HG03066 (cell line): Measurements from ENCODE around the gene ARMH3.

ENCODE experiments used
- ATAC-seq: cut with Tn5 transposase; IDR thresholded peaks from one replicate; pipeline ENCODE4 v1.9.1; 2021; ENCODE audit warnings: low read depth; ENCODE audit not compliant: unreplicated experiment

ARMH3 gene

GRCh38 chr10:101941871-101942270, 114.1 kb downstream of the ARMH3 start:
- no peak for ATAC-seq

DNA sequence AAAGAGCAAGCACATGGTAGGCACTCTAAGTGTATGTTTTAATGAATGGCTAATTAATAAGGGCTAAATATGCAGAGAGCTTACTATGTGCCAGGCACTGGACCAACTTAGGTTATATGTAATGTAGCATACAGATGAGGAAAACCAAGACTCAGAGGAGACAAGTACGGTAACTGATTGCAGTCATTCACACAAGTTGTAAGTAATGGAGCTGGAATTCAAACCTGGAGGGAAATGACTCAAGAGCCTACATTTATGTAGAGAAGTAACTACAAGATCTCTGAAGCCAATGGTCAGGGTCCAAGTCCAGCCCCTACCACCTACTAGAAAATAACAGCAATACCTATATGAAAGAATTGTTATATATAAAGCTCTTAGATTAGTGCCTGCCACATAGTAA, 115.1 kb downstream of the ARMH3 start:
- ATAC-seq, result no peak

- ATAC-seq, result no peak
Observed at GRCh38 chr10:101939729-101940128, 116.2 kb downstream of the ARMH3 start.

DNA sequence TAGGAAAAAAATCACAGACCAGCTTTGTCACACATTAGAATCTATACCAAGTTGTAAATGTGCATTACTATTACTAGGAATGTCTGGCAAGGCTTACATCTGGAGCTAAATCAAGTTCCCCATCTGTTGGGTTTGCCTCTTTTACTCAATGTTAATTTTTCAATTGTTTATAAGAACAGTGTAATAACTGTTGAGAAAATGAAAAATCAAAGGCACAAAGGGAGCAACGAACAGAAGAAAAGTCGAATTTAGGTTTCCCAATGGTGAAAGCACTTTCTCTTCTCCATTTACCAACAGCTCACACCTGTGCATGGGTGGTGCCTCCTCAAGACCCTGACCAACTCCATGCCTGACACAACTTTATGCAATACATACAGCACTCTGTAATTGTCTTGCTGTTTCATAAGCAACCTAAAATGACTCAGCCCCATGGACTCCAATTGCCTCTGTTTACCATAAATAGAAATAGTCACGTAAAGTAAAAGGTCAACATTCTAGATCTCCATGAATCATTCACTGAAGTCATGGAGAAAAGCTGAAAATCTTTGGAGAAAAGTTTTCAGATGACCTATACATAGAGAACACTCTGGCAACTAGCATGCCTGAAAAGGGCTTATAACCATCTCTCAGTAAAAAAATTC, 116.8 kb downstream of the ARMH3 start:
- ATAC-seq, result no peak

DNA sequence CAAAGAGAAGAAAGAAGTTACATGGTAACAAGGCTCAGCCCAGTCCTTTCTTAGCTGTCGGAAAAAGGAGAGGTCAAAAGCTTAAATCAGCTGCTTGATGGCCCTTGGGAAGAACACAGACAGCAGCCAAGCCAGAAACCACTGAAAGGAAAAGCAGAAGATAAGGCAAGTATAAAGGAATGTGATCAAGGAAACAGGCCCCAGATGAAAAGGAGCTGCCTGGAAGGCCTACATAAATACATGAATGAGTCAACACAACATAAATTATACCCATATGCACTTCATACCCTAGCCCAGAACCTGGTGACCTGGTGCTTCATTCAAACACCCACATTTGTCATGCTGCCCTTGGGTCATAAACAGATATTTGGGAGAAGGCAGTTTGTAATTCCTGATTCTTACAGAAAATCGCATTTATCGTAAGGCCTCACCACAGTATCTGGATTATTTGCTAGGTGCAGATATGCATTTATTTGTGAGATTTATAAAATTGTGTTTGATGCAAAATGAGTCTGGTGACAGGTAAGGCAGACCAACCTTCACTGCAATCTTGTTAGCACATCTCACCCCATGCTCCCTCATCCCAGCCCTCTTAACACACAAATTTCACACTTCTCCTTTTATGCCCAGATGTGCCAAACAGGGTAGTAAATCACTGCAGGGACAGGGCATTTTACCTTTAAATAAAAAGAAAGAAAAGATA, 117.5 kb downstream of the ARMH3 start:
- no peak for ATAC-seq

DNA sequence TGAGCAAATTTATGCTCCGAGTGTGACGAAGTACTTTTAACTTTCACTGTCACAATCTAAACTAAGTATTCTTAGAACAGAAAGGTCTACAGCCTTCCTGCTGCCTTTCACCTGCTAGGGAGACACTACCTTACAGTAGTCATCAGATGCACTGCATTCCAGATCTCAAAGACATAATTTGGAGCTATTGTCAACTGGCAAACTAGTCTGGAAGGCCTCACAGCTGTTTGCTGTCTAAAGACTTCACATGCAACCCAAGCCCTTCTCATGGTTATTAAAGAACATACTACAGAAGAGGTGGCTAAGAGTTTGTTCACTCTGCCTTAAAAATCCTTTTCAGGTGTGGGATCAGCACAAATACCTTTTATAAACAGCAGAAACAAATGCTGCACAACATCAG, 120.5 kb downstream of the ARMH3 start:
- no peak for ATAC-seq

DNA sequence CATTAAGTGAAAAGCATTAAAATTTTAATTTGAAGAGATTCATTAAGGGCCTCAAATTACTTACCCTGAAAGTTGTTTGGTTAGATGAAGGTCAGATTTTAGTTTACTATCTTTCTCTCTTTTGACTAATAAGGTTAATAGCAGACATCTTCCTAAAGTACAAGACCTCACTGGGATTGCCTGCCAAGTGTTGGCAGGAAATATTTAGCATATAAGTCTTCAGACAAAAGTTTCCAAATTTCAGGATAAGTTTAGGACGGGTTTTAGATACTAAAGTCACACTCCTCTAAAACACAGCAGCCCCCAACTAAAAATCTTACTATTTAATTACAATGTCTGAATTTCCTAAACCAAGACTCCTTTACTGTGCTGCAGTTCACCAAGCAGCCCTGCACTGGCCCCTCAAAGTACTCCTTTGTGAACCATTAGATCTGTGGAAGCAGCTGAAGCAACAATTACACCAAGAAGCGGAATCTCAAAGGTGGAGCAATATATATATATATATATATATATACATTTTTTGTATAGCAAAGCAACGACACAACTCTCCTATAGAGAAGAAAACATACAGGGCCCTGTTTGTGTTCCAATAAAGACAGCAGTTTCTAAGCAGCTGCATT, 121.2 kb downstream of the ARMH3 start:
- ATAC-seq, result no peak

DNA sequence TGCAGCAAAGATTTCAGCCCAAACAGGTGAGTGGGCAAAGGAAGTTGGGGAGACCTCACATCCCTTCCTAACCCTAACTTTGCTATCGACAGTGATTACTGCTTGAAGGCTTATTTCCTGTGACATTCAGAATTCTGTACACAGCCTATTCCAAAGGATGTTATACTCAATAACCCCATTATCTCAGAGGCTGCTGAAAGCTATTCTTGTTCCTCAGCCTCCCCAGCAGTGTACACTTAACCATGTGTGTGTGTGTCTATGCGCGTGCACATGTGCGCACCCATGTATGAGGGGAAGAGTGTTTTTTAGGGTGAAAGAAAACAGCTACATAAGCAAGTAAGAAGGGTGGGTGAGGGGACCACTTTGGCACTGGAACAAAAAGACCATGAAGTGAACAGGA, 122.0 kb downstream of the ARMH3 start:
- no peak for ATAC-seq

- no peak for ATAC-seq
Observed at GRCh38 chr10:101932183-101932582, 123.8 kb downstream of the ARMH3 start.

GRCh38 chr10:101925027-101925426, 130.9 kb downstream of the ARMH3 start:
- no peak for ATAC-seq

GRCh38 chr10:101923256-101923655, 132.7 kb downstream of the ARMH3 start:
- no peak for ATAC-seq

- no peak for ATAC-seq
Observed at GRCh38 chr10:101922846-101923245, 133.1 kb downstream of the ARMH3 start.

GRCh38 chr10:101920546-101920945, 135.4 kb downstream of the ARMH3 start:
- no peak for ATAC-seq

- no peak for ATAC-seq
Observed at GRCh38 chr10:101919026-101919770, 136.8 kb downstream of the ARMH3 start.

DNA sequence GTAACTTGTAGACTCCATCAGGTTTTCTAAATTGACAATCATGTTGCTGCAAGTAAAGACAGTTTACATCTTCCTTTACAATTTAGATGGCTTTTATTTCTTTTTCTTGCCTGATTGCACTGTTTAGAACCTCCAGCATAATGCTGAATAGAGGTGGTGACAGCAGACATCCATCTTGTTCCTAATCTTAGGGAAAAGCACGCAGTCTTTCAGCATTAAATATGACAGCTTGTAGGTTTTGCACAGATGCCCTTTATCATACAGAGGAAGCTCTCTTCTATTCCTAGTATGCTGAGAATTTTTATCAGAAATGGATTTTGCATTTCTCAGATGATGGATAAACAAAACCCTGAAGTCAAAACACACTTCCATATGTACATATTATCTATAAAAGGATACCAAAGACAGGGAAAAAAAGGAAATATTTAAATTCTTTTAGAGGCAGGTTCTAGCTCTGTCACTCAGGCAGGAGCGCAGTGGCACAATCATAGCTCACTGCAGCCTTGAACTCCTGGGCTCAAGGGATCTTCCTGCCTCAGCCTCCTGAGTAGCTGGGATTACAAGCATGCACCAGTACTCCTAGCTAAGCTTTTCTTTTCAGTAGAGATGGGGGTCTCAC, 143.3 kb downstream of the ARMH3 start:
- ATAC-seq, result no peak

DNA sequence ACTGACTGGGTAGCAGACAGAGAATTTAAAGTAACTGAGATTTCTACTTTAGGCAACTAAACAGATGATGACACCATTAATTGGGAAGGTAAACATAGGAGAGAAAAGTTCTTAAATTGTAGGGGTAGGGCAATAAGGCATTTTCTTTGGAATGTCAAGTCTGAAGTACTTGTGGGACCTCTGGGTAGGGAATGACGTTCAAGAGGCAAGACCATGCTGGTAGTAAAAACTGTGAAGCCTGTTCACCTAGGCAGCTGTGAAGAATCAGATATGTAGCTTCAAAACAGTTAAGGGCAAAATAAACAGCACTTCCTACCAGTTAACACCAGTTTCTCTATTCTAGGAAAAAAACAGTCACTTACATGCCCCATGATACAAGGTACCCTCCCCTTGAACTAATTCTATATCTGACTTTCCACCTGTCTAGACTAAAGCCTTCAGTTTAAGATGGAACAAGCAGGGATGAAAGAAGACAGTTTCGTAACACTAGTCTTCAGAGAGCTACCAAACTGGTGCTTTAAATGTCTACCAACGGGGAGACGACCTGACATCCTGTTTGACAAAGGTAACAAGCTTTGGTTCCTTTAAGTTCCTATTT, 149.3 kb downstream of the ARMH3 start:
- no peak for ATAC-seq

DNA sequence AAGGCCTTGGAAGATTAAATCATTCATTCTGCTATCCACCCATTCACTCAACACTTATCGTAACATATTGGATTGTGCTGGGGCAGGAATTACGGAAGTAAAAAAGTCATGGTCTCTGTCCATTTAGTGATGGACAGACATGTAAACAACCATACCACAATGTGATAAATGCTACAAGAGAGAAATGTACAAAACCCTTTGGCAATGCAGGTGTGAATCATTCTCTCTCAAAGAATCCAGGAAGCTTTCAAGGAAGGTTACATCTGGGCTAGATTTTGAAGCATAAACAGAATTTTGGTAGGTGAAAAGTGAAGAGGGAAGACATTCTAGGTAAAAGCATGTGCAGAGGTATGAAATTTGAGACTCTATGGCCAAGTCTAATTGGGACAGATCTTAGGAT, 150.7 kb downstream of the ARMH3 start:
- ATAC-seq, result no peak

- ATAC-seq, result peak; percentile 74
Observed at GRCh38 chr10:101903827-101904550, 152.0 kb downstream of the ARMH3 start.

- no peak for ATAC-seq
Observed at GRCh38 chr10:101902820-101903145, 153.2 kb downstream of the ARMH3 start.
